ENCODE data around the gene ZNF467. TPM values are rescaled to one million over a fixed set of nuclear protein-coding genes. Genes with fewer than 3 reads are reported as not detected.

ZNF467 gene
- total and polyA plus RNA-seq, 2 of the 8 experiments (the other 6 are each of a cell fraction or from before 2014, with no cell fraction given) = 0.50 to 0.51 TPM

DNA sequence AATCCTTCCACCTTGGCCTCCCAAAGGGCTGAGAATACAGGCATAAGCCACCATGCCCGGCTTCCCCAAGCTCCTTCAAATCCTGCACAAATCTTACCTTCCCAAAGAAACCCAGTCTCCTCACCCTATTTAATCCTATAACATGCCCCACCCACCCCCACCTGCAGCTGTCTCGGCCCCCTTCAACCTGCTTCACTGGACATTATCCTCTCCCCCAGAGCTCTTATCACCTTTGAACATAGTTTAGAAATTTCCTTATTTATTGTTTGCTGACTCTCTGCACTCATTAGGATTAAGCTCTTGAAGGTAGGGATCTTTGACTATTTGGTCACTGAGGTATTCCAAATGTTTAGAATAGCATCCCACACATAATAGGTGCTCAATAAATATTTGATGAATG, 3.5 kb downstream of the ZNF467 start:
- DNase-seq (ENCODE audit: low read depth in 1 of 2, low spot score in 2 of 2) (no peak), FAIRE-seq (no peak)
- H2BK120ac ChIP-seq (replicated peaks; ENCODE audit: low read depth, low read length) = no peak overlapping the region
- H3K27me3 ChIP-seq (replicated peaks in 1 of 4; ENCODE audit: control insufficient read depth in 3 of 4, extremely low read depth in 1 of 4, insufficient read depth in 3 of 4, low read length in 3 of 4) = peaks cover 59 to 77% (median 75%) of the 10 kb centered on the region in 4 experiments
- H4K5ac ChIP-seq (ENCODE audit: insufficient read length, low read depth, low read length) = no peak overlapping the region
- peaks cover 21% of the 10 kb centered on the region; the same call in 1 of the 2 replicates for H3K23me2 ChIP-seq (ENCODE audit: low read depth, low read length)
- H3K4me2 ChIP-seq (ENCODE audit: insufficient read depth in 1 of 2, low read depth in 2 of 2, low read length in 2 of 2) = no peak overlapping the region
- H3K9ac ChIP-seq (replicated peaks in 1 of 4; ENCODE audit: extremely low read depth in 1 of 4, low read depth in 3 of 4, low read length in 3 of 4) = no peak overlapping the region
- no peaks in the 10 kb centered on the region for H3K79me2 ChIP-seq (ENCODE audit: control insufficient read depth in 1 of 2, insufficient read depth in 2 of 2, low read length in 2 of 2)
- H3K4ac ChIP-seq (replicated peaks; ENCODE audit: insufficient read length, low read depth, low read length) = no peak overlapping the region
- H3K18ac ChIP-seq (ENCODE audit: extremely low read depth, low read length) = no peak overlapping the region
- H2BK5ac ChIP-seq (ENCODE audit: low read depth, low read length) = no peak overlapping the region
- H2AK5ac ChIP-seq (ENCODE audit: low read depth, low read length) = no peak overlapping the region
- no peak overlapping the region for H2BK20ac ChIP-seq (ENCODE audit: low read length)
- CTCF ChIA-PET (ENCODE audit: partially characterized antibody) = interaction anchor here (0.9 to 8.7 kb wide), 5 partner anchors 11 to 30 kb away, joined by 3 to 115 read pairs (median 3); no protein-coding TSS in a partner anchor
- H4K91ac ChIP-seq (replicated peaks; ENCODE audit: insufficient read length, low read length) = no peak overlapping the region
- WGBS, 2 experiments (ENCODE audit: extremely low coverage in 1 of 2, insufficient coverage in 1 of 2, insufficient read length in 1 of 2, insufficient replicate concordance in 2 of 2, low coverage in 1 of 2, low lambda C conversion rate in 2 of 2, missing lambda C conversion rate in 1 of 2) = 71% methylated on average over 2 of the region's 2 CpGs; no CpG with 5 or more reads in 1 of the 2 experiments
- no peak overlapping the region for H4K8ac ChIP-seq (ENCODE audit: extremely low read depth, insufficient read depth, low read length)
- no peak overlapping the region for H2BK12ac ChIP-seq (ENCODE audit: low read depth, low read length)
- no peaks in the 10 kb centered on the region; a peak in 1 of 4 replicates for H3K9me3 ChIP-seq (ENCODE audit: insufficient read depth in 2 of 2, low read depth in 1 of 2, low read length in 1 of 2)
- POLR2A ChIA-PET (ENCODE audit: partially characterized antibody) = no interaction called here
- no peak overlapping the region for H3K27ac ChIP-seq (ENCODE audit: low read depth, low read length)
- H3K4me3 ChIP-seq (ENCODE audit: extremely low read depth in 1 of 4, insufficient read depth in 2 of 4, low read depth in 3 of 4, low read length in 4 of 4) = no peak overlapping the region
- H3K4me1 ChIP-seq (replicated peaks in 1 of 4; ENCODE audit: control insufficient read depth in 3 of 4, insufficient read depth in 4 of 4, low read length in 3 of 4) = peaks cover 0 to 22% (median 16%) of the 10 kb centered on the region in 4 experiments; a peak in 6 of 7 replicates
- H3K14ac ChIP-seq (ENCODE audit: insufficient read length) = no peak overlapping the region
- peaks cover 0 to 6% (median 0%) of the 10 kb centered on the region in 4 experiments; a peak in 1 of 8 replicates for H3K36me3 ChIP-seq (ENCODE audit: control insufficient read depth in 2 of 4, insufficient read depth in 4 of 4, low read length in 3 of 4)
- no peak overlapping the region for H2BK15ac ChIP-seq (ENCODE audit: low read length)
- H3K56ac ChIP-seq (replicated peaks; ENCODE audit: insufficient read length, low read depth, low read length) = no peak overlapping the region
- H3K79me1 ChIP-seq (ENCODE audit: low read depth, low read length) = no peaks in the 10 kb centered on the region
- no peak overlapping the region for H3K23ac ChIP-seq (ENCODE audit: insufficient read length)
- H2AFZ ChIP-seq (ENCODE audit: low read length) = no peak overlapping the region
- peaks cover 7 to 16% of the 10 kb centered on the region in 2 experiments for H4K20me1 ChIP-seq (replicated peaks in 1 of 2; ENCODE audit: control insufficient read depth in 1 of 2, insufficient read depth in 2 of 2, low read length in 2 of 2)
- no peak for TF ChIP-seq RAD21 (IDR thresholded peaks at IDR 0.05 in 1 of 2, conservative IDR thresholded peaks at IDR 0.05 in 1 of 2; ENCODE audit: low read depth in 2 of 2, low read length in 2 of 2)
- TF ChIP-seq SP2 (IDR thresholded peaks at IDR 0.05; ENCODE audit: low read length) = no peak
- TF ChIP-seq CREB1 (IDR thresholded peaks at IDR 0.05) = no peak
- no peak for TF ChIP-seq RBBP5 (IDR thresholded peaks at IDR 0.05; ENCODE audit: borderline replicate concordance, low read depth, low read length)
- no peak for TF ChIP-seq SIX5 (IDR thresholded peaks at IDR 0.05; ENCODE audit: low read depth, low read length)
- TF ChIP-seq CHD2 (IDR thresholded peaks at IDR 0.05; ENCODE audit: low read length) = no peak
- TF ChIP-seq EZH2 (IDR thresholded peaks at IDR 0.05; ENCODE audit: low read depth, low read length, severe bottlenecking) = no peak
- TF ChIP-seq TAF7 (optimal IDR thresholded peaks at IDR 0.05; ENCODE audit: borderline replicate concordance, low read depth, low read length) = no peak
- TF ChIP-seq POLR2AphosphoS5 (IDR thresholded peaks at IDR 0.05; ENCODE audit: low read depth, low read length) = no peak
- TF ChIP-seq CHD1 (IDR thresholded peaks at IDR 0.05; ENCODE audit: low read depth, low read length) = no peak

Data from H1 (cell line).